Endometrium (tissue), 2 donors: ENCODE measurements around the gene PDGFRB.
"Not testable (repeated sequence)": the region's sequence is repeated elsewhere in the genome, so short reads cannot be mapped to it uniquely, and the experiment has no call there.

Experiments
- FAIRE-seq: peaks from 2 replicates; lab custom pipeline; 2012; peaks lifted over from hg19 to GRCh38; lab: Jason Lieb, UNC
- donor health status: control.
- donor health status: control.

The PDGFRB gene

GRCh38 chr5:150114102-150114641, 41.5 kb downstream of the PDGFRB start:
- no peak for FAIRE-seq

GRCh38 chr5:150113047-150113744, 42.4 kb downstream of the PDGFRB start:
- FAIRE-seq = no peak

DNA sequence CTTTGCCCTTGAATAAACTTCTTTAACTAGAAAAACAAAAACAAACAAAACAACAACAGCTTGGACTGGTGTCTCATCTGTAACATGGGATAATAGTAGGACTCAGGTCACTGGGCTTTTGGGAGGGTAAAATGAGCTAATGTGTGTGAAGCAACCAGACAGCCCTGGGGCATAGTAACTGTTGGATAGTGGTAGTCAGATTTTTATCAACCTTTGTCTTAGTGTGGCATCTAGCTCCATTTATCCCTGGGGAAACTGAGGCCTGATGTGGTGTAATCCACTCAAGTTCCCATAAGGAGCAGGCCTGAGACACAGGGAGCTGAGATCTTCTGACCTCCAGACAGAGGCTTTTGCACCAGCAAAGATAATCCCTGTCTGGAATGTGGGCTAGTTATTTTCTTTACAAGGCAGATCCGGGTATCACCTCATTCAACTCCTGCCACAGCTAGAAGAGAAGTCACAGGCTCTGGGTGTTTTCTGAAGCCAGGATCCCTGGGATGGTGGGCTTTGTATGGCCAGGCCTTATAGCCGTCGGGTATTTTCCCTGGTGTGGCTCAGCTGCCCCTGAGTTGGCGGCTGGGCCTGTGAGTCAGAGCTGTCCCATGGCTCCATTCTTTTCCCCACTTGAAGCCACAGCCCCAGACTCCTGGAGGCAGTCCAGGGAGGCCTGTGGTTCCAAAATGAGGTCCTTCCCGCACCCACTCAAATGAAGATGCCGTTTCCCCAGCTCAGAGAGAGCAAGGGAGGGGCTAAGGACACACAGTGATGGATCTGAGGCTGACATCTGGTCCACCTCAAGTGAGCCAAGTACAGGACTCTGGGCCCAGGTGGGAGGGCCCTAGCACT, 43.2 kb downstream of the PDGFRB start:
- FAIRE-seq = no peak

- no peak for FAIRE-seq
These were observed 44.5 kb downstream of the PDGFRB start for GRCh38 chr5:150111122-150111521.

DNA sequence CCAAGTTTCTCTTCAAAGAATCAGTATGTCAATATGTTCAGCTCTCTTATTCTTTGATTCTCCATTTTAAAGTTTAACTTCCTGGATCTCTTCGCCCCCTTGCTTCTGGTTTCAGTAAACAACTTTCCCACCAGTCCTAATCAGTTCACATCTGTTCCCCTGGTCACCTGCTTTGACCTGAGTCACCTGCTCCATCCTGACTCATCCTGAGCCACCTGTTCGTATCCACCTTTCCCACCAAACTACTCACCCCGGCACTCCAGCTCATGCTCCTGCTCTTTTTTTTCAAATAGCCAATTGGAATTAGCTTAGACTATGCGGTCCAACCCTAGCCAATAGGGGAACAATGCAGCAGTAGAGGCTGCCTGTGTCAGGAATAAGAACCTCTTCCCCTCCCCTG, 45.7 kb downstream of the PDGFRB start:
- no peak for FAIRE-seq

GRCh38 chr5:150108711-150109514, 46.7 kb downstream of the PDGFRB start:
- FAIRE-seq = no peak

GRCh38 chr5:150107909-150108447, 47.7 kb downstream of the PDGFRB start:
- no peak for FAIRE-seq

- FAIRE-seq = no peak
These were observed 48.8 kb downstream of the PDGFRB start for GRCh38 chr5:150106674-150107426.

- no peak for FAIRE-seq
These were observed 49.6 kb downstream of the PDGFRB start for GRCh38 chr5:150105928-150106615.

DNA sequence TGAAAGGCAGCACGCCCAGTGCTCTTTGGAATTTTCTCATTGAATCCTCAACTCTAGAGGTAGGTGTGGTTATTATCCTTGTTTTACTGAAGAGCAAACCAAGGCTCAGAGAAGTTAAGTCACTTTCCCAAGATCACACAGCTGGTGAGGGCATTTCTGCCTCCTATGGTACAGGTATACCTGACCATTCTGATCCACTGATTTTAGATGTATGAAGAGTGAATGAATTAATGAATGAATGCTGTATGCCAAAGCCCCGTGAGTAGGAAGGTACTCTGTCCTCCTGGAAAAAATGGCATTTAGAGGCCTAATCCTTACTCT, 51.1 kb downstream of the PDGFRB start:
- FAIRE-seq = no peak

DNA sequence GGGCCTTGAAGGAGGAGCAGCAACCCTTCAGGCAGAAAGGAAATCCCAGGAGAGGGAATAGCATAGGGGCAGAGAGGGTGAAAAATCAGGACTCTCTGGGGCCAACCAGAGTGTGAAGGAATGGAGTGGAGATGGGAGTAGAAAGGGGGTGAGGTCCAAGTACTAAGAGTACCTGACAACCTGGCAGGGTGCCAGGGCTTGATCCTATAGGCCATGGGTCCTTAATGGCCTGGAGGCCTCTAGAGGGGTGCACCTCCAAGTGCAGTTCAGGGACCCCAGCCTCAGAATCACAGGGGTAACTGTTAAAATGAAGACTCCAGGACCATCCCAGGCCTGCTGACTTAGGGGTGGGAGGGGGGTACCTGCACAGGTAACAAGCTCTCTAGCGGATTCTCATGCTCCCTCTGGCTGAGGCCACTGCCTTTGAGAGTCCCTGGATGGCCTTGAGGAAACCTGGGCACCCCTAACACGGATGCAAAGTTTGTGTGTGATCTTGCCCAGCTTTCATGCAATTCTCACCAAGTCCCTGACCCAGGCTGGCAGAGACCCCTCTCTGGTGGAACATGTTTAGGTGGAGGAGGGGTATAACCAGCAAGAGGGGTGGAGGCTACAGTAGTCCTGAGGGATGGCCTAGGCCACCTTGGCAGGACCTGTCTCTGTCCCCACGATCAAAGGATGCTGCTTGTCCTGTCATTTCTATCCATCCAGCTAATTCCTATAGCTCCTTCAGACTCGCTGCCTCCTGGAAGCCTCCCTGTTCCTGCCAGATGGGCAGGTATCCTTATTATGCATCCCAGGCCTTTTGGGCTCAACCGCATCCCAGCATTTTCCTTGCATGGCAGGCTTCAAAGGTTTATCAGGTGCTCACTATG, 51.7 kb downstream of the PDGFRB start:
- FAIRE-seq = no peak

- no peak for FAIRE-seq
These were observed 54.6 kb downstream of the PDGFRB start for GRCh38 chr5:150101023-150101422.

- FAIRE-seq = no peak
These were observed 58.5 kb downstream of the PDGFRB start for GRCh38 chr5:150097152-150097551.

DNA sequence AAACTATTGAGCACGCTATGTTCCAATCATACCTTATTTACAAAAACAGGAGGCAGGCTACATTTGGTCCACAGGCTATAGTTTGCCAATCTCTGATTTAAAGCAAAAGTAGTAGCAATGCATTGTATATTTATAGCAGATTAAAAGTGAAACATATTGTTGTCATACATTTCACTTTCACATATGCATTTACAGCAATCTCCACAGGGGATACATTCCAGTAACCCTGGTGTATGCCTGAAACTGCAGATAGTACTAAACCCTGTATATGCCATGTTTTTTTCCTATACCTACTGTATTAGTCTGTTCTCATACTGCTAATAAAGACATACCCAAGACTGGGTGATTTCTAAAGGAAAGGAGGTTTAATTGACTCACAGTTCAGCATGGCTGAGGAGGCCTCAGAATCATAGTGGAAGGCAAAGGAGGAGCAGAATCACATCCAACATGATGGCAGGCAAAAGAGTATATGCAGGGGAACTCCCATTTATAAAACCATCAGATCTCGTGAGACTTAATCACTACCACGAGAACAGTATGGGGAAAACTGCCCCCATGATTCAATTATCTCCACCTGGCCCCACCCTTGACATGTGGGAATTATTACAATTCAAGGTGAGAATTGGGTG, 63.4 kb downstream of the PDGFRB start:
- FAIRE-seq = no peak

- FAIRE-seq = no peak
These were observed 69.5 kb downstream of the PDGFRB start, which contains the start of gene CSF1R for GRCh38 chr5:150085950-150086715. Gene CSF1R (minus strand): TSS chr5:150086554. CDS start chr5:150086427, 127 bp downstream.

- FAIRE-seq = no peak
These were observed 70.3 kb downstream of the PDGFRB start for GRCh38 chr5:150085191-150085912.

- FAIRE-seq = not testable (repeated sequence)
These were observed 70.9 kb downstream of the PDGFRB start for GRCh38 chr5:150084754-150085153.

GRCh38 chr5:150082889-150083288, 72.8 kb downstream of the PDGFRB start:
- no peak for FAIRE-seq
